ENCODE measurements around the gene IREB2.

DNA sequence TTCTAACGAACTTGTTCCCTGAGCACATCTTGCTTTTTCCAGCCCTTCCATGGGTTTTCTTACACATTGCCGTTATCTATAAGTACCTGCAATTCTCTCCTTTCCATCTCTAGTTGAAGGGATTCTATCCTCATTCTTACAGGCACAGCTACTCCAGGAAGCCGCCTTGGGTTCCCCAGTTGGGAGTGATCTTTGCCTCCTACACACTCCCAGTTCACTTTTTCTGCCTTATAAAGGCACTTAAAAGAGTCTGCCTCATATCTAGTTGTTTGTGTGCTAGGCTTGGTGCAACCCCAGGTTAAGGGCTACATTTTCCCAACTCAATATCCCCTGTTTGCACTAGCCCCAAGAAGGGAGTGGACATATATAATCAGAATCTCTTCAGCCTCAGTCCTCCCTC lies 44.0 kb upstream of the IREB2 start:
- TF ChIP-seq, protein P1, sequence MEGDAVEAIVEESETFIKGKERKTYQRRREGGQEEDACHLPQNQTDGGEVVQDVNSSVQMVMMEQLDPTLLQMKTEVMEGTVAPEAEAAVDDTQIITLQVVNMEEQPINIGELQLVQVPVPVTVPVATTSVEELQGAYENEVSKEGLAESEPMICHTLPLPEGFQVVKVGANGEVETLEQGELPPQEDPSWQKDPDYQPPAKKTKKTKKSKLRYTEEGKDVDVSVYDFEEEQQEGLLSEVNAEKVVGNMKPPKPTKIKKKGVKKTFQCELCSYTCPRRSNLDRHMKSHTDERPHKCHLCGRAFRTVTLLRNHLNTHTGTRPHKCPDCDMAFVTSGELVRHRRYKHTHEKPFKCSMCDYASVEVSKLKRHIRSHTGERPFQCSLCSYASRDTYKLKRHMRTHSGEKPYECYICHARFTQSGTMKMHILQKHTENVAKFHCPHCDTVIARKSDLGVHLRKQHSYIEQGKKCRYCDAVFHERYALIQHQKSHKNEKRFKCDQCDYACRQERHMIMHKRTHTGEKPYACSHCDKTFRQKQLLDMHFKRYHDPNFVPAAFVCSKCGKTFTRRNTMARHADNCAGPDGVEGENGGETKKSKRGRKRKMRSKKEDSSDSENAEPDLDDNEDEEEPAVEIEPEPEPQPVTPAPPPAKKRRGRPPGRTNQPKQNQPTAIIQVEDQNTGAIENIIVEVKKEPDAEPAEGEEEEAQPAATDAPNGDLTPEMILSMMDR (IDR thresholded peaks at IDR 0.05; ENCODE audit: low read depth, low read length) = no peak
- no peak for TF ChIP-seq EZH2phosphoT487 (IDR thresholded peaks at IDR 0.05; ENCODE audit: low read depth)
